ENCODE results near the gene DIAPH3. TPM values are rescaled to one million over a fixed set of nuclear protein-coding genes. Genes with fewer than 3 reads are reported as not detected.

DIAPH3 gene
- total and polyA plus RNA-seq, 2 donors, result 0.18 to 23.4 TPM

DNA sequence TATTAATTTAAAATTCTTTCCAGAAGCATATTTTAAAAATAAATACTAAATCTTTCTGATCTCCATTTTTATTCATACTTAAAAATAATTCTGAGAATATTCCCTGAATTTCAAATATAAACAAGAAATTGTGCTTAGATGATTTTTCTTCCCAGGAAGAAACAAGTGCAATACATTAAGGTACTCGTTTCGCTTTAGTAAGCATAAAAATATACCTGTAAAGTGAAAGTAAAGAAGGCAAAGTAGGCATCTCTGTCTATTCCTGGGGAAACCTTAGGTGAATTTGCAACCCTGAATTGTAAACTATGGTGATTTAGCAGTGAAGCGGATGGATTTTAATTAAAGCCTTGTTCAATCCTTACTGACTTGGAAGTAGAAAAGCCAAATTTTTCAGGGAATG is 354.2 kb downstream of the DIAPH3 start:
- Histone ChIP-seq H3K27ac (ENCODE audit: low read depth) (no peak overlapping the region), H3K4me3 (ENCODE audit: low read depth, low read length) (no peak overlapping the region), H3K36me3 (ENCODE audit: insufficient read depth) (no peaks in the 10 kb centered on the region), H3K4me1 (ENCODE audit: insufficient read depth) (no peaks in the 10 kb centered on the region)
- 97% methylated on average over 3 of the region's 3 CpGs for WGBS
- no peak for DNase-seq (ENCODE audit: extremely low spot score)

DNA sequence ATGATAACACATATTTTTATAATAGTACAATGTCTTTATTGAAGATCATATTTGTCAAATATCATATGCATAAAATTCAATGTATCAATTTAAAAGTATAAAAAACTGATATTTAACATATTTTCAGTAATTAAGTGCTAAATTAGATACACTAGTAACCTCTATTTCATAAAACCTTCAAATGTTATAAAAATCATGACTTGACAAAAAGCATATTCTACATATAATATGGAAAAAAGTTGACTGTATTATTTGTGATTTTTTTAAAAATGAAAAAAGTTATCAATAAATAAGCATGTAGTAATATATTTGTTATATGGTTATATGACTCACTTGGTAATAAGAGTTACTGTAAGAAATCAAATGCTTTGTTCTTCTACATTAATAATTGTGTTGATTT is 356.9 kb downstream of the DIAPH3 start:
- Histone ChIP-seq H3K4me3 (ENCODE audit: low read depth, low read length) (no peak overlapping the region), H3K27ac (ENCODE audit: low read depth) (no peak overlapping the region), H3K4me1 (ENCODE audit: insufficient read depth) (no peaks in the 10 kb centered on the region), H3K36me3 (ENCODE audit: insufficient read depth) (no peaks in the 10 kb centered on the region)
- DNase-seq (ENCODE audit: extremely low spot score), result no peak

DNA sequence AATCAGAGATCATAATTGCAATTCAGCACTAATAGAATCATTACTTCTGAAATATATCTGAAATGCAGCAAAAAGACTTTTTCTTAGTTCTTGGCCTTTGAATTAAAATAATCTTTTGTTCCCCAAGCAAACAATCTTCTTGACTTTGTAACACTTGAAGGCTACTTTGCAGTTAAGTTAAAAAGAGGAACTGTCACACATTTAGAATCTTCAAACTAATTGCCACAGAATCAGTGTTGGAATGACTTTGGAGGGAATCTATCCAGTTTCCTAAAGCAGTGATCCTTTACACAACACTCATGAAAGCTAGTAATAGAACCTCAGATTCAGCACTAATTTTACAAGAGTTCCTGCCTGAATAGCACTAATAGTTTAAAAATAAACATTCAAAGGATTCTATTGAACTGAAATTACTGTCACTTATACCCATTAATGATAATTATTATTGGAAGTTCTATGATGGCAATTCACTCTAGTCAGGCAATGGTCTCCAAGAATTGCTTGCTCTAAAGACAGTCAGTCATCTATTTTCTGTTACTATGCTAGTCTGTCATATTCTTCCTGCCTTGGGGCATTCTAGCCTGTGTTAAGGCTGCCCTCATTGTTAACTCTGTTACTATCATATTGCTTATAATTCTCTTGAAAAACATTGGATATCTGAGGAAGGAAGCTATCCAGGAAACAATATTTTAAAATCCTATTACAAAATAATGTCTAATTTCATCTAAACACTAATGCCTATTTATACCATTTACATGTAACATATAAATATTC is 362.4 kb downstream of the DIAPH3 start:
- H3K4me1 ChIP-seq (ENCODE audit: insufficient read depth), result no peaks in the 10 kb centered on the region

GRCh38 chr13:59793107-59793506 is 370.6 kb downstream of the DIAPH3 start:
- WGBS, result 97% methylated on average over 2 of the region's 2 CpGs
- Histone ChIP-seq H3K4me1 (ENCODE audit: insufficient read depth) (no peaks in the 10 kb centered on the region), H3K27ac (ENCODE audit: low read depth) (no peak overlapping the region), H3K4me3 (ENCODE audit: low read depth, low read length) (no peak overlapping the region), H3K36me3 (ENCODE audit: insufficient read depth) (no peaks in the 10 kb centered on the region)
- no peak for DNase-seq (ENCODE audit: extremely low spot score)

More for the DNA sequence above, 362.4 kb downstream of the DIAPH3 start:
- peaks cover 2% of the 10 kb centered on the region for H3K36me3 ChIP-seq (ENCODE audit: insufficient read depth)
- no peak for DNase-seq (ENCODE audit: extremely low spot score)
- H3K4me3 ChIP-seq (ENCODE audit: low read depth, low read length), result no peak overlapping the region
- no peak overlapping the region for H3K27ac ChIP-seq (ENCODE audit: low read depth)

- 51% methylated on average over 2 of the region's 2 CpGs for WGBS
Observed at GRCh38 chr13:59790626-59791025, 373.1 kb downstream of the DIAPH3 start.

GRCh38 chr13:59789558-59789957 is 374.2 kb downstream of the DIAPH3 start:
- no peak for DNase-seq (ENCODE audit: extremely low spot score)
- H3K27ac ChIP-seq (ENCODE audit: low read depth), result no peak overlapping the region
- WGBS, result 95% methylated on average over 6 of the region's 6 CpGs
- no peaks in the 10 kb centered on the region for H3K36me3 ChIP-seq (ENCODE audit: insufficient read depth)
- no peaks in the 10 kb centered on the region for H3K4me1 ChIP-seq (ENCODE audit: insufficient read depth)
- no peak overlapping the region for H3K4me3 ChIP-seq (ENCODE audit: low read depth, low read length)

More at GRCh38 chr13:59790626-59791025, 373.1 kb downstream of the DIAPH3 start:
- H3K4me3 ChIP-seq (ENCODE audit: low read depth, low read length), result no peak overlapping the region
- no peak overlapping the region for H3K27ac ChIP-seq (ENCODE audit: low read depth)
- no peaks in the 10 kb centered on the region for H3K4me1 ChIP-seq (ENCODE audit: insufficient read depth)
- no peaks in the 10 kb centered on the region for H3K36me3 ChIP-seq (ENCODE audit: insufficient read depth)
- DNase-seq (ENCODE audit: extremely low spot score), result no peak

- Histone ChIP-seq H3K4me1 (ENCODE audit: insufficient read depth) (no peaks in the 10 kb centered on the region), H3K36me3 (ENCODE audit: insufficient read depth) (no peaks in the 10 kb centered on the region), H3K4me3 (ENCODE audit: low read depth, low read length) (no peak overlapping the region), H3K27ac (ENCODE audit: low read depth) (no peak overlapping the region)
- DNase-seq (ENCODE audit: extremely low spot score), result no peak
Observed at GRCh38 chr13:59787679-59788078, 376.0 kb downstream of the DIAPH3 start.

DNA sequence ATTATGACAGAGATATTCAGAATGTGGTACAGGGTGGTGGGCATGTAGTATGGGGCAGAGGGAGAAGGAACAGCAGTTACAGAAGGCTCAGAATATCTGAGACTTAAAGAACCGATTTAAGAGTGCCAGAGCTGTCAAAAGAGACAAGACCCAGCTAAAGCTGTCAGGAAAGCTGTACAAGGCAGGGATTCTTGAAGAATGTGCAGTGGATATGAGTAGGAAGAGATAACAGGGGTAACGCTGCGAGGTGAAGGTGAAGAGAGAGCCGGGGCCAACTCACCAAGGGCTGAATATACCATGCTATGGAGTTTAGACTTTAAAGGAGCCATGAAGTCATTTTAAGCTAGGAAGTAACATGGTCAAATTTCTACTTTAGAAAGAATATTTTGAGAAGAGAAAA is 381.0 kb downstream of the DIAPH3 start:
- Histone ChIP-seq H3K27ac (ENCODE audit: low read depth) (no peak overlapping the region), H3K4me1 (ENCODE audit: insufficient read depth) (no peaks in the 10 kb centered on the region), H3K4me3 (ENCODE audit: low read depth, low read length) (no peak overlapping the region), H3K36me3 (ENCODE audit: insufficient read depth) (no peaks in the 10 kb centered on the region)
- no peak for DNase-seq (ENCODE audit: extremely low spot score)
- 45% methylated on average over 4 of the region's 4 CpGs for WGBS

DNA sequence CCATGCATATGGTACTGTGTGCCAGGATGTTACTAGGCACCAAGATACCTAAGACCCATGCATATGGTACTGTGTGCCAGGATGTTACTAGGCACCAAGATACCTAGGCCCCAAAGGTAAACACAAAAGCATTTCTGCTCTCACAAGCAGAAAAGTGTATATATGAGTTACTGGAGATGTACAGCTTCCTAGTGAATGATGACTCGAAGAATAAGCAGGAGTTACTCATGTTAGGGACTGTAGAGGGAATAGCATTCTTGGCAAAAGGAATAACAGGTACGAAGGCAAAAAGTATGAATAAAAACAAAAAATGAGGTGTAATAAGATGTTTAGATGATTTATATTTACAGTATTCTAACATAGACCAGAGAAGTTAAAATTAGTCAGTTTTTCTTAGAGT is 383.7 kb downstream of the DIAPH3 start:
- 94% methylated on average over 2 of the region's 2 CpGs for WGBS
- Histone ChIP-seq H3K27ac (ENCODE audit: low read depth) (no peak overlapping the region), H3K4me3 (ENCODE audit: low read depth, low read length) (no peak overlapping the region), H3K36me3 (ENCODE audit: insufficient read depth) (no peaks in the 10 kb centered on the region), H3K4me1 (ENCODE audit: insufficient read depth) (no peaks in the 10 kb centered on the region)
- DNase-seq (ENCODE audit: extremely low spot score), result no peak

DNA sequence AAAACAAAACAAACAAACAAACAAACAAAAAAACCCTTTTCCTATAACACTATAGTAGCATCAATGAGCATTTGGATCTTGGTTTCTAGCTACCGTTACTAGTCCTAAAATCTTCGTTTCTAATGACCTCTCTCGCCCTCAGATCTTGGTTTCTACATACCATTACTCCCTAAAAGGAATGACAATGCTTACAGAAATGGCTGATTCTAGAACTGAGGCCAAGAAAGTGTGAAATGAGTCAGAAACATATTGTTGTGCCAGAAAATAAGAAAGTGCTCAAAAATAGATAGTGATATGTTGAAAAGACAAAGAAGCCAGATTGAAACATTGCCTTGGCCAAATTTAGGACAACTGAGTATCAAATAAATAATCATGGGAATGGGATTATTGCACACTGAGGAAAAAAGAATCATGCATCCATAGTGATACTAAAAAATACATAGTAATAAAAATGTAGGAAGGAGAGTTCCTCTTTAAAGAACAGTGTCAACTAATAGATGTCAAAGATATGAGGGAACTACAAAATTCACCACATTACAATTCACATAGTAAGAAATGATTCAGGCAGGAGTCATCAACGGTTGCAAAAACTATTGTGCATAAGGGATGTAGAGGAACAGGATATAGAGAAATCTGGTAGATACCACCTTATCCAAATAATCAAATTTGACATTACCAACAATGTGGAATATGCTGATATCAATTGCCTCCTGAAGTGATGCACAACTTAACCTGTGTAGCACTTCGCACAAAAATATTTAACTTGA is 386.6 kb downstream of the DIAPH3 start:
- Histone ChIP-seq H3K4me1 (ENCODE audit: insufficient read depth) (no peaks in the 10 kb centered on the region), H3K36me3 (ENCODE audit: insufficient read depth) (no peaks in the 10 kb centered on the region), H3K4me3 (ENCODE audit: low read depth, low read length) (no peak overlapping the region), H3K27ac (ENCODE audit: low read depth) (no peak overlapping the region)
- no peak for DNase-seq (ENCODE audit: extremely low spot score)
- WGBS, result 86% methylated on average over 5 of the region's 5 CpGs

DNA sequence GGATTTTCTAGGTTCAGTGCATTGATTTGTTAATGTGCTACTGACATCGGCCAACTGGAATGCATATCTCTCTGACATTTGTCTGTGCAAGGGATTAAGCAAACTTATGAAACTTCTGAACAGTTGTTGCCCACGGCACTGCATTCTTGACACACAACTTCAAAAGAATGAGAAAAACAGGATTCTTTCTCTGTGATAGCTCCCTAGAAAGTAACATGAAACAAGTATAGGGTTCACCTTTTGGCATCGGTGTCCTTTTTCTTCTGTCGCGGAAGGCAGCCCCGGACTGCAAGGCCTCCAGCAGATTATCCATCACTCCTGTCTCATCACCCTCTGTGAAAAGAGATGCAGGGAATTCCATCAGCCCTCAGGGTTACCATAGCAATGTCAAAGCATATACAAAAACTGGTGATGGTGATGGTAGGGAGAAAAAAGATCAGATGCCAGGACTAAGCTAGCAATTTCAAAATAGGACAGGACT is 389.2 kb downstream of the DIAPH3 start:
- peaks cover 2% of the 10 kb centered on the region for H3K4me1 ChIP-seq (ENCODE audit: insufficient read depth)
- no peak for DNase-seq (ENCODE audit: extremely low spot score)
- 26% methylated on average over 6 of the region's 6 CpGs for WGBS
- no peak overlapping the region for H3K4me3 ChIP-seq (ENCODE audit: low read depth, low read length)
- H3K36me3 ChIP-seq (ENCODE audit: insufficient read depth), result no peaks in the 10 kb centered on the region
- H3K27ac ChIP-seq (ENCODE audit: low read depth), result no peak overlapping the region

DNA sequence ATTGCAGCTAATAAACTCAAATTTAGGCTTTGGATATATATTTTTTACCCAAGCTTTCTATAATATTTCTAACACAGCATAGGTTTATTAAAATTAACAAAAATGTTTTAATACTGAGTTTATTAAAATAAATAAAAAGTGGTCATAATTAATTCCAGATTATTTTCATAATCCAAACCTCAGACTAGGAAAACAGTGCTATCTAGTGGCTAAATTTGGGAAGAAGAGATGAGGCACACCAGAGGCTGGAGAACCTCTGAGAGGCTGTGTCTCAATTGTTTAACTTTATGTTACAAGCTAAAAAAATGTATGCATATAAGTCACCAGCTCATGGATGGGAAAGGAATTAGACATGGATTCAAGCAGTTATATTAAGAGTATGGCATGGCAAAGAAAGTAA is 392.5 kb downstream of the DIAPH3 start:
- no peaks in the 10 kb centered on the region for H3K36me3 ChIP-seq (ENCODE audit: insufficient read depth)
- H3K27ac ChIP-seq (ENCODE audit: low read depth), result no peak overlapping the region
- H3K4me1 ChIP-seq (ENCODE audit: insufficient read depth), result peaks cover 2% of the 10 kb centered on the region
- no peak for DNase-seq (ENCODE audit: extremely low spot score)
- no peak overlapping the region for H3K4me3 ChIP-seq (ENCODE audit: low read depth, low read length)

GRCh38 chr13:59770451-59770850 is 393.3 kb downstream of the DIAPH3 start:
- Histone ChIP-seq H3K27ac (ENCODE audit: low read depth) (no peak overlapping the region), H3K4me3 (ENCODE audit: low read depth, low read length) (no peak overlapping the region), H3K36me3 (ENCODE audit: insufficient read depth) (no peaks in the 10 kb centered on the region), H3K4me1 (ENCODE audit: insufficient read depth) (peaks cover 2% of the 10 kb centered on the region)
- no peak for DNase-seq (ENCODE audit: extremely low spot score)

GRCh38 chr13:59766236-59766635 is 397.5 kb downstream of the DIAPH3 start:
- no peak overlapping the region for H3K4me3 ChIP-seq (ENCODE audit: low read depth, low read length)

More at GRCh38 chr13:59766236-59766635, 397.5 kb downstream of the DIAPH3 start:
- no peaks in the 10 kb centered on the region for H3K36me3 ChIP-seq (ENCODE audit: insufficient read depth)
- no peak overlapping the region for H3K27ac ChIP-seq (ENCODE audit: low read depth)
- DNase-seq (ENCODE audit: extremely low spot score), result no peak
- WGBS, result 94% methylated on average over 1 of the region's 1 CpG
- peaks cover 2% of the 10 kb centered on the region for H3K4me1 ChIP-seq (ENCODE audit: insufficient read depth)

All from urinary bladder (tissue), 4 donors.